Raji (cell line): ENCODE results near the gene NCKAP5.

Source experiments
- POLR2A ChIP-seq: IDR thresholded peaks from 2 replicates; pipeline ENCODE4 v1.6.1; 2011; ENCODE audit warnings: low read depth, low read length, control low read depth; ENCODE audit not compliant: insufficient read depth

The NCKAP5 gene

DNA sequence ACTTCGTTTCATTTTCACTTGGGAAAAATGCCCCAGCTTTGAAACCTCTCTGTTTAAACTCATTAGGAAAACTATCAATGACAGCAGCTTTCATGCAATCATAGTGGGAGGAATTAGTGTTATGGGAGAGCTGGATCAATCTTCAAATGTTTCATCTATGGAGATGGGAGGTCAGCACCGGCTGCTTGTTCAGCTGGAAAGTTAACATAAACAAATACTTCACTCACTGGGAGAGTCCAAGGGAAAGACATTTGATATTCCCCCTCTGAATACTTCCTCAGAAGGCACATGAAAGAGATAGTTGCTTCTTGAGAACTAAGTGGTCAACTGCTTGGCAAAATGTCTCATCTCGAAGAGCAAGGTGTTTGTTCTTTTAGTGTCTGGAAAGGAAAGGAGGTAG is 905.5 kb downstream of the NCKAP5 start:
- no peak for TF ChIP-seq POLR2A

DNA sequence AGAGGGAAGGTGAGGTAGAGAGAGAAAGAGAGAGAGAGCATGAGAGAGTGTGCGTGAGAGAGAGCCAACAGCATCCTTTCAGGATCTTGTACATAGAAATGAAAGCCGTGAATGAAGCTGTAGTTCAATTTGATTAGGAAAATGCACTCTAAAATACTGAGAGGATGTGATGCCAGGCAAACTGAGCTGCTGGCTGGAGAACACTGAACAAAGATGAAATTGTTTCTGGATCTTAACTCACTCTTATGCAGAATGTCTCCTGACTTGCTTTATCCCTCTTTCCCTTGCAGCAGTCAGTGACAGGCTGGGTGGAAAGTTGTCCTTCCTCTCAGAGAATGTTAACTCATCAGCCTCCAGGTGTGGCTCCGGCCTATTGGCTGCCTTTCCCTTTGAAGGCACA is 908.9 kb downstream of the NCKAP5 start:
- no peak for TF ChIP-seq POLR2A

DNA sequence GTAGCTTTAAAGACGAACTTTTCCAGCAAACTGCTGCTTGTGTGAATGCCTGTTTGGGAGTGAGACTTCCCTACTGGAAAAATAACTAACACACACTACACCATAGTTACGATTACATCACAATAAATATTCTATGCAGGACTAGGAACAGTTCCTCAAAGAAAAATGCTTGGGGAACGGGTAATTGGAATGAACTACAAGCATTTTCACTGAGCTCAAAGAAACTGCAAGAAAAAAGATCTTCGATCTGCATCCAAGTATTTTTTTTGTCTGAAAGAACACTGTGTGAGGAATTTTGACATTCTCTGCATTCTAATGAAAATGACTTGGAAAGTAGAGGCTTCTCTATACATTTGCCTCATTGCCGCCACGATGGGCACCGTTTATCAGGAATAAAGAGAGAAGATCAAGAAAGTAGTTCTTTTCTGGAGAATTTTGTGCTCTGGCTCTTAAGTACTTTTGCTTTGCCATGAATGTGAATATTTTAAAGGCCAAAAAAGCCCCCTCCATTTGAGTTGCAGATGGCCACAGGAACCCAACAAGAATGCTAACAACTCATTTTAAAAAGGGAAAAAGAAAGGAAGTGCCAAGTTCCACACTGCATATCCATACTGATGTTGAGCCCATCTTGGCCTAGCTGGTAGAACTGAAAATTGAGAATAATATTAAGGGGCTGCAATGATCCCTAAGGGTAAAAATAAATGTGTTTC is 911.8 kb downstream of the NCKAP5 start:
- TF ChIP-seq POLR2A: no peak

DNA sequence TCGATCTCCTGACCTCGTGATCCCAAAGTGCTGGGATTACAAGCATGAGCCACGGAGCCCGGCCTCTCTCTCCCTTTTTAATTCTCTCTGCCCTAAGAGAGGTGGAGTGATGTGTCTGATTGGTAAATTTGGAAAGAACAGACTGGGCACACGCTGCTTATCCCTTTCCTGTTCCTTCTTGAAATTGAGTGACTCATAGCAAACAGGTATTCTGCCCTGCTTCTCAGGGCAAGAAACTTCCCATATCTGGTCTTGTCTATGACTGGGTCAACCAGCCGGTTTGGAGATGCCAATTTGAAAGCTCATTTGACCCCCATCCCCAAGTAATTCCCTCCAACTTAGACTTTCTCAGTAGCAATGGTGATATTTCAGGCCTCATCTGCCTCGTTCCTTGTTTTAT is 913.3 kb downstream of the NCKAP5 start:
- TF ChIP-seq POLR2A: no peak

DNA sequence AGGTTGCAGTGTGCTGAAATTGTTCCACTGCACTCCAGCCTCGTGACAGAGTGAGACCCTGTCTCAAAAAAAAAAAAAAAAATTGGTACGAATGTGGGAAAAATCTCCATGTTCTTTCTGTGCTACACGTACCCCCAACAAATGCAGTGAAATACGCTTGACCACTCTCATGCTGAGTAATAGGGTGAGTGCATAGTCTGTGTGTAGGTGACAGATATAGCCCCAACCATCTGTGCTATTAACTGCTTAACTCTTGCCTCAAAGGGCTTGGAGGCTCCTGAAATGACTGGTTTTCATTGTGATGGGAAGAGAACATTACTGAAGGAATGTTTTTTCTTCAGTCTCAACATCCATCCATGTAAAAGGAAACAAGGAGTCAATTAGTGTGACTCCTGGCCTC is 913.9 kb downstream of the NCKAP5 start:
- TF ChIP-seq POLR2A: no peak

DNA sequence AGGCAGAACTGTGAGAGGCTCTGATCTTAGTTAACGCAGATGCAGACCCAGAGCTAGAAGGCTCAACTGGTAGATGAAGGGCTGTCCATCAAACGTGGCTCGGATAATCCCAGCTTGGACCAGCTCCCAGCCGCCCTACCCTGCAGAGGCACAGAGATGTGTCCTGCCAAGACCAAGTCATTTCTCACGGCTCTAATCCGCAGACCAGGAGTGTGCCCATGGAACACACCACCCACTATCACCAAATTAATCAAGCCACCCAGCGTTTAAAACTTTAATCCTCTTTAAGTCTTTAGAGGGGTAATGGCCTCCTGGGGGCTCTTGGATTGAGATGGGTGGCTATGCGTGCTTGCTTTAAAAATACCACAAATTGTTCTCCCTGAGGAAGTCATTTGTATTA is 915.8 kb downstream of the NCKAP5 start:
- TF ChIP-seq POLR2A: no peak

DNA sequence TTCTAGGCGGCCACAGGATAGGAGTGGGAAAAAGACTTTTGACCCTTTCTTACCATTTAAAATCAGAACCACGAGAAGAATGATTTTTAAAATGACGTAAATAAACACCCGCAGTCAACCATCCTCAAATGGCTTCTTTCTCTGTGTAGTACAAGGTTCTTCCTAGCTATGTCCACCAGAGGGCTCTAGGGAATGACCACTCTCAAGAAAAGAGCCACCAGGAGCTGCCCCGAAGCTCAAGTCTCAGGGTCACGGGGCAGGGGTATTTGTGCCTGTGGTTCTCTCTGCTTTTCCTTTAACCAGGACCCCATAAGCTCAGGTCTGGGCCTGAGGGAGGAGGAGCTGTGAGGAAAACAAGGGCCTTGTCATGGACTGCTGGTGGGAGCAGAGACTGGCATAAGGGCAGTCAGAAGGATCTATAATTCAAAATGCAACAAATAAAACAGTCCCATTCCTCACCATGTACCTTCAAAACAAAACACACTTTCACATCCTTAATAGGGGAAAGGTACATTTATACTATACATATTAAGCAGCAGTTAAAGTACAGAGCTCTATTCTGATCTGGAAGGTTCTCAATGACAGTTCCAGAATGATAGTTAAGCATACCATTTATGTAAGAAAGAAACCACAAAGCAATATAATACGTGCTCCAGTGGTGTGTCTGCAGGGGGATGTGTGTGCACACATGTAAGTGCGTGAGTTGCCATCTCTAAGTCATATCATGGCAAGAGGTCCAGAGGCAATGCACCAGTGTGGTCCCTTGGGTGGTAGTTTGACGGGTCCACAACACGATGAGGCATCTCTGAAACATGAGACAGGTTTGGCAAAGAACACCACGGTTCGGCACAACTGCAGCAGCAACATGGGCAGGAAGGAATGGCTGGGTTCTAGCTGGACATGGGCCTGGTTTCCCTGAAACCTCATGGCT is 916.9 kb downstream of the NCKAP5 start:
- TF ChIP-seq POLR2A: no peak

DNA sequence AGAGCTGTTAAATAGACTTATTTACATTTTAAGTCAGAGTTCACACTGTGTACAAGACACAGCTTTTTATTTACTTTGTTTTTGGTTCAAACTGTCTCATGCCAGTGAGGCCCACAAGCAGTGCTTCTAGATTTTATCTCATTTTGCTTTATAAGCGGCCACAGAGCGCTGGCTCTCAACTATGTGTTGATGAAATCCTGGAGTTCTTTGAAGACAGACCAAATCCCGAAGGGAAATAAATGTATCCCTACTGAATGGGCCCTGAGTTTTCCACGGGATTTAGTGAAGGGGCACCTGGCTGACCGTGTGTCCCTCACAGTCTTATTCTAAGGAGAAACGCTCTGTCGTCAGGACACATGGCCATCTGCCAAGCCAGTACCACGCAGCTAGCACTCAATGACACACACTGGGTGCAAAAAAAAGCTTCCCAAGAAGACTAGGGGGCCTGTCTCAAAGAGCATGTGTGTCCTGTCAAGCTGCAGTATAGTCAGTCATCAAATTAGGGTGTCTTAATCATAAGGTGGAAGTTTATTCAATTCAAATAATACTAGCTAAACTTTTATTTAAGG is 921.6 kb downstream of the NCKAP5 start:
- TF ChIP-seq POLR2A: no peak

DNA sequence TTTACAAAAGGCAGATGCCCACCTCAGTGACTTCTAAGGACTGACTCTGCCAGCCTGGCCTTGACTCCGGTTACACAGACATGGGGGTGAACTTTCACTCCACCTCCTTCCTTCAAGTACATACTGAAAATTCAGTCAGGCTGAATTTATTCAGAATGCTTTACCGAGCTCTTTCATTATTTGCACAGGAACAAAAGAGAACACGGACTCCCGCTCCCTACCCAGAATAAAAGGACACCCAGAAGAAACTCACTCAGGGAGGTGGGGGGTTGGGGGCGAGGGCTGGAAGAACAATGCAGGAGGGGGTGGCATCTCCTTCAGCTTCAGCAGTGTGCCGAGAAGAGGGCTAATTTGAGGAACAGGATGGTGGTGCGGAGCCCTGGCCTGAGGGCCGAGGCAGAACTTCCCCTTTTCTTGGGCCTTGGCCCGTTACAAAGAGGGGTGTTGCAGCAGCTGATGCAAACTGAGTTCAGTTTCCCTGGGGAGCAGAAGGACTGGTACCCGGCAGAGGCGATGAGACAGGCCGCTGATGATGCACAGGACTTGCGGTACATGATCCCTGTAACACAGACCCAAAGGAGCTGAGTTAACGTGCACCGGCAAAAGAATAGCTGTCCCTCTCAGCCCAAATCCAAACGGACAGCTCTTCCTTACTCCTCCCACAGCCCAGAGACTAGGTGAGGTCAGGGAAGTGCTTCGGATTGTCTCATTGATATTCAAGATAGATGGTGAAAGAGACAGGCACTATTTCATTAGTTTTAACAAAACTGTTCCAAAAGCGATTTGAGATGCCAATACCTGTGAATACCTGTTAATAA is 922.3 kb downstream of the NCKAP5 start:
- no peak for TF ChIP-seq POLR2A

DNA sequence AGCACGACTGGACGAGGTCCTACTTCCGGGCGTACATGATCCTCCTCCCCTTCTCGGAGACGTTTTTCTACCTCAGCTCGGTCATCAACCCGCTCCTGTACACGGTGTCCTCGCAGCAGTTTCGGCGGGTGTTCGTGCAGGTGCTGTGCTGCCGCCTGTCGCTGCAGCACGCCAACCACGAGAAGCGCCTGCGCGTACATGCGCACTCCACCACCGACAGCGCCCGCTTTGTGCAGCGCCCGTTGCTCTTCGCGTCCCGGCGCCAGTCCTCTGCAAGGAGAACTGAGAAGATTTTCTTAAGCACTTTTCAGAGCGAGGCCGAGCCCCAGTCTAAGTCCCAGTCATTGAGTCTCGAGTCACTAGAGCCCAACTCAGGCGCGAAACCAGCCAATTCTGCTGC is 923.1 kb downstream of the NCKAP5 start:
- no peak for TF ChIP-seq POLR2A

DNA sequence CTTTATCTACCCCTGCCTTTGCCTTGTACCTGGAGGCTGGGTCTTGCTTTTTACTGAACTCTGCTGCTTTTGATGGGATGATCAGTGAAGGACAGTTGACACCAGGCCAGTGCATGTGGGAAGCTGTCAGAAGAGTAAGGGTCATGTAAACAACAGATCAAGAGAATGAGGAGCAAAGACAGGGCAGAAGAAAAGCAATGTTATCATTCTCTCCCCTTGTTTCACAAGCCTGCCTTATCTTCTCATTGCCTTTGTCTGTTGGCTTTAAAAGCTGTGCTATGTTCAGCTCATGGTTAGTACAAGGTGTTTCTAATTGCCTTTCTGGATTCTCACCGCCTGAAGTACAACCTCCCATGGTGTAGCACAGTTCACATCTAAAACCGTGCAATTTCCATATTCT is 925.8 kb downstream of the NCKAP5 start:
- no peak for TF ChIP-seq POLR2A

DNA sequence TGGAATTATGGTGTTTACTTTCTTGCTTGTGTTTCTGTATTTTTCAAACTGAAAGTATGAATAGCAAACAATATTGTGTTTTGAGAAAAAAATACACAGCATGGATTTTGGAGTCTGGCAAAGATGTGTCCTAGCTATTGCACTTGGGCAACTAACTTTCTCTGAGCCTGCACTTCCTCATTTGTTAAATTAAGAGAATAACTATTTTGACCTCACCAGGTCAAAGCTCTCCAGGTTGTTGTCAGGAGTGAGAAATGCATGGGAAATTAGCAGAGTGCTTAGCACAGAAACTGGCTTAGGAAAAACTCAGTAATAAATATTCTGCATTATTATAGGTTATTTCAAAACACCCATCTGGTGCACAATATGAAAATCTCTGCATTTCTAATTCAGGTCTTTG is 926.4 kb downstream of the NCKAP5 start:
- TF ChIP-seq POLR2A: no peak

DNA sequence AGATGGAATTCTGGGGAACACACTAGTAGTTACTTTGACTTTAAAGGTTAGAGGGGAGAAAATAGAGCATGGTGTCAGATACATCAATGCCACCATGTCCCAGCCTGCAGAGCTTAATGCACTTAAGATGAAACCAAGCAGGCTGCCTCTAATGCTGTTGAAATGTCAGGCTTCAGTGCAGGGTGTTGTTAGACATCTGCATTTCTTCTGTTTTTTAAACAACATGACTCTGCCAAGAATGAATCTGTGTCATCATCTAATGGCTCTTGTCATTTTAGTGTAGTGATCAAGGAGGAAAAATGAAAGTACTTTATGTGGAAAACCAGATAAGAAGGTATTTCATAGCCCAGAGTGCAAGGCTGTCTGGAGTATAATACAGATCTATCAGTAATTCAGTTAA is 928.1 kb downstream of the NCKAP5 start:
- TF ChIP-seq POLR2A: no peak

DNA sequence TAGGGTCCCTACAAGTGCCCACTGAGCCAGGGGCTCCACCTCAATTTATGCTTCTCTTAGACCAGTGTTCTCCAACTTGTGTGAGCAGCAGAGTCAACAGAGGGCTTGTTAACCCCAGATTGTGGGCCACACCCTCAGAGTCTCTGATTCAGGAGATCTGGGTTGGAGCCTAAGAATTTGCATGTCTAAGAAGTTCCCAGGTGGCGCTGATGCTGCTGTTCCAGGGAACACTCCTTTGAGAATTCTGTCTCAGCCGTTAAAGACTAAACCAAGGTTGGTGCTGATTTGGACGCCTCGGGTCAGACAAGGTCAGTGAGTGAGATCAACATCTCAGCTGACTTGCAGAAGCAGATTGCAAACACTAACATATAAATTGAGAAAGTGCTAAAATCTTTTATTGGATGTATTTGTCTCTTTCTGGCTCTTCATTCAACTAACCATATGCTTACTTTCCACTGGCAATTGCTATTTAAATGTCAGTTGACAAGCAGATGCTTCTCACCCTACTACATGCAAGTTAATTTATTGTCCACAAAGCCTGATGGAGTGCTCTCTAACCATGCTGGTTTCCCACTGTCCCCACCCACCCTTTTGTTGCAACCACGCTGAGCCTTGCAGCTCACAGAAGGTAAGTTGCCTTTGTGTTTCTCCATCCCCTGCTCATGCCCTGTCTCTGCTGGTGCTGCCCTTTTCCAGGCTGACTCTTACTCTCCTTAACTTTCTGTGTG is 929.8 kb downstream of the NCKAP5 start:
- TF ChIP-seq POLR2A: no peak
